ENCODE data around the gene CC2D2A. TPM values are rescaled to one million over a fixed set of nuclear protein-coding genes. Genes with fewer than 3 reads are reported as not detected.

The CC2D2A gene
- total and polyA plus RNA-seq, 2 experiments from 2014 or later = 13.9 to 15.8 TPM

DNA sequence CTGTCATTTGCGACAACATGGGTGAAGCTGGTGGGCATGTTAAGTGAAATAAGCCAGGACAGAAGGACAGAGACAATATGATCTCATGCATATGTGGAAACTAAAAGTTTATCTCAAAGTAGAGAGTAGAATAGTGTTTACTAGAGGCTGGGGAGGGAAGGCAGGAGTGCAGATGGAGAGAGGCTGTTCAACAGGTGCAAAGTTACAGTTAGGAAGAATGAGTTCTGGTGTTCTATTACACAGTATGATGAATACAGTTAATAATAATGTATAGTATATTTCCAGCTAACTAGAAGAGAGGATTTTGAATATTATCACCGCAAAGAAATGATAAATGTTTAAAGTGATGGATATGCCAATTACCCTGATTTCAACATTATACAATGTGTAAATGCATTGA is 115.6 kb downstream of the CC2D2A start (continued):
- TF ChIP-seq ZNF462 (CRISPR knock-in tag; IDR thresholded peaks at IDR 0.05) (no peak), NANOG (IDR thresholded peaks at IDR 0.05; ENCODE audit: borderline replicate concordance) (no peak), CREB1 (CRISPR knock-in tag; IDR thresholded peaks at IDR 0.05; ENCODE audit: low read depth) (no peak), STAT1 (IDR thresholded peaks at IDR 0.05; ENCODE audit: unreplicated experiment) (no peak)

DNA sequence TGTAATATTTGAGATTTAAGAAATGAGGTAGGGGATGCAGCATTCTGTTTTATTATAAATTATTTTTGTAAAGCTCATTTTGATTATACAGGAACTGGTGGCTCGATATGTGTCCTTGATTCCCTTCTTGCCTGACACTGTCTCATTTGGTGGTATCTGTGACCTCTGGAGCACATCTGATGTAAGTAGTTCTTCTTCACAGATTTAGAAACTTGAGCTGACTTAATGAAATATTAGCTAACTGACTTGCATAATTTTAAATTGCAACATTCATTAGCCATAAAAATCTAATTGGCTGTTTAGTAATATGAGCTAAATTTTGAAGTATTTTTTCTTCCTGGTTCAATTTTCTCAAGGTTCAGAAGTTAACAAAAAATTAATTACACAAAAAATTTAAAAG is 116.4 kb downstream of the CC2D2A start:
- no peak overlapping the region for H3K27ac Mint-ChIP-seq
- Histone ChIP-seq H3K9me2 (ENCODE audit: insufficient read depth) (no peaks in the 10 kb centered on the region; the same call in 1 of the 2 replicates), H3K27ac (ENCODE audit: low read depth) (no peak overlapping the region), H3K4me3 (no peak overlapping the region), H3K79me2 (replicated peaks; ENCODE audit: insufficient read depth) (no peaks in the 10 kb centered on the region), H3K4me2 (no peak overlapping the region), H3K36me3 (ENCODE audit: insufficient read depth) (no peaks in the 10 kb centered on the region; the same call in 1 of the 2 replicates), H3K4me1 (ENCODE audit: insufficient read depth) (no peaks in the 10 kb centered on the region; the same call in 1 of the 2 replicates), H2AFZ (no peak overlapping the region), H3K27me3 (ENCODE audit: insufficient read depth) (no peaks in the 10 kb centered on the region), H4K20me1 (replicated peaks; ENCODE audit: insufficient read depth) (no peaks in the 10 kb centered on the region), H3F3A (replicated peaks; ENCODE audit: low read depth) (no peaks in the 10 kb centered on the region)
- peaks cover 18% of the 10 kb centered on the region for H3K36me3 Mint-ChIP-seq (ENCODE audit: low read depth)
- ATAC-seq (no peak), DNase-seq (ENCODE audit: low spot score) (no peak)
- no peak overlapping the region for H3K4me3 Mint-ChIP-seq
- H3K4me1 Mint-ChIP-seq = no peaks in the 10 kb centered on the region
- peaks cover 11% of the 10 kb centered on the region for H3K9me3 Mint-ChIP-seq
- no peaks in the 10 kb centered on the region for H3K27me3 Mint-ChIP-seq (ENCODE audit: insufficient read depth, low read depth, poor library complexity)
- TF ChIP-seq ZNF462 (CRISPR knock-in tag; IDR thresholded peaks at IDR 0.05) = no peak
- TF ChIP-seq, protein P1, sequence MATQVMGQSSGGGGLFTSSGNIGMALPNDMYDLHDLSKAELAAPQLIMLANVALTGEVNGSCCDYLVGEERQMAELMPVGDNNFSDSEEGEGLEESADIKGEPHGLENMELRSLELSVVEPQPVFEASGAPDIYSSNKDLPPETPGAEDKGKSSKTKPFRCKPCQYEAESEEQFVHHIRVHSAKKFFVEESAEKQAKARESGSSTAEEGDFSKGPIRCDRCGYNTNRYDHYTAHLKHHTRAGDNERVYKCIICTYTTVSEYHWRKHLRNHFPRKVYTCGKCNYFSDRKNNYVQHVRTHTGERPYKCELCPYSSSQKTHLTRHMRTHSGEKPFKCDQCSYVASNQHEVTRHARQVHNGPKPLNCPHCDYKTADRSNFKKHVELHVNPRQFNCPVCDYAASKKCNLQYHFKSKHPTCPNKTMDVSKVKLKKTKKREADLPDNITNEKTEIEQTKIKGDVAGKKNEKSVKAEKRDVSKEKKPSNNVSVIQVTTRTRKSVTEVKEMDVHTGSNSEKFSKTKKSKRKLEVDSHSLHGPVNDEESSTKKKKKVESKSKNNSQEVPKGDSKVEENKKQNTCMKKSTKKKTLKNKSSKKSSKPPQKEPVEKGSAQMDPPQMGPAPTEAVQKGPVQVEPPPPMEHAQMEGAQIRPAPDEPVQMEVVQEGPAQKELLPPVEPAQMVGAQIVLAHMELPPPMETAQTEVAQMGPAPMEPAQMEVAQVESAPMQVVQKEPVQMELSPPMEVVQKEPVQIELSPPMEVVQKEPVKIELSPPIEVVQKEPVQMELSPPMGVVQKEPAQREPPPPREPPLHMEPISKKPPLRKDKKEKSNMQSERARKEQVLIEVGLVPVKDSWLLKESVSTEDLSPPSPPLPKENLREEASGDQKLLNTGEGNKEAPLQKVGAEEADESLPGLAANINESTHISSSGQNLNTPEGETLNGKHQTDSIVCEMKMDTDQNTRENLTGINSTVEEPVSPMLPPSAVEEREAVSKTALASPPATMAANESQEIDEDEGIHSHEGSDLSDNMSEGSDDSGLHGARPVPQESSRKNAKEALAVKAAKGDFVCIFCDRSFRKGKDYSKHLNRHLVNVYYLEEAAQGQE (IDR thresholded peaks at IDR 0.05; ENCODE audit: unreplicated experiment) = no peak
- no peak for TF ChIP-seq CREB1 (CRISPR knock-in tag; IDR thresholded peaks at IDR 0.05; ENCODE audit: low read depth)
- no peak for TF ChIP-seq EZH2phosphoT487 (IDR thresholded peaks at IDR 0.05; ENCODE audit: unreplicated experiment)
